MCF 10A (cell line): ENCODE data around the gene SPTAN1. TPM values are rescaled to one million over a fixed set of nuclear protein-coding genes. Genes with fewer than 3 reads are reported as not detected.
A peak's percentile ranks its signal among the peaks of the same experiment; 100 is the strongest.

ENCODE experiments used
- BruUV-seq: library from RNA; stranded (reverse); fragments of 400-500 nt; replicated peaks from 2 replicates; lab custom pipeline; 2021; lab: Mats Ljungman, UMichigan
- CTCF ChIA-PET: fragments of 300-600 bp; sonication (Branson Sonifier 250); formaldehyde crosslinking; extraction: SDS; loops from one replicate; lab custom pipeline; 2021; ENCODE audit warnings: antibody characterized with exemption, inconsistent platforms; lab: Yijun Ruan, JAX
- POLR2A ChIA-PET: fragments of 300-600, 350-650 bp; sonication (Branson Sonifier 250); formaldehyde crosslinking; extraction: SDS; loops from one replicate; lab custom pipeline; 2020; ENCODE audit warnings: antibody characterized with exemption, inconsistent platforms; lab: Yijun Ruan, JAX
- DNase-seq: peaks from one replicate; pipeline ENCODE4 v3.0.0-alpha.2; 2018; ENCODE audit not compliant: unreplicated experiment
- H3K27ac Mint-ChIP-seq: one replicate; pipeline ENCODE4 v1.8.0; 2022; ENCODE audit warnings: mild to moderate bottlenecking, low read depth, mixed read lengths; ENCODE audit not compliant: unreplicated experiment
- H3K27me3 Mint-ChIP-seq: one replicate; pipeline ENCODE4 v1.8.0; 2022; ENCODE audit warnings: mixed read lengths; ENCODE audit not compliant: insufficient read depth, unreplicated experiment
- H3K36me3 Mint-ChIP-seq: one replicate; pipeline ENCODE4 v1.8.0; 2022; ENCODE audit warnings: mild to moderate bottlenecking, moderate library complexity, mixed read lengths; ENCODE audit not compliant: insufficient read depth, unreplicated experiment
- H3K4me1 Mint-ChIP-seq: one replicate; pipeline ENCODE4 v1.8.0; 2022; ENCODE audit warnings: mixed read lengths; ENCODE audit not compliant: insufficient read depth, unreplicated experiment
- H3K4me3 Mint-ChIP-seq: one replicate; pipeline ENCODE4 v1.8.0; 2022; ENCODE audit warnings: mild to moderate bottlenecking, moderate library complexity, mixed read lengths; ENCODE audit not compliant: unreplicated experiment
- H3K9me3 Mint-ChIP-seq: one replicate; pipeline ENCODE4 v1.8.0; 2022; ENCODE audit warnings: mixed read lengths; ENCODE audit not compliant: unreplicated experiment
- intact Hi-C: fragments of 100-400 bp; cut with micrococcal nuclease; formaldehyde crosslinking; loops from 2 replicates; pipeline ENCODE4 v1.14.1; 2022
- total RNA-seq: library from RNA; stranded (reverse); gene quantifications from 2 replicates; pipeline ENCODE4 v1.2.3, GENCODE V29; 2022
- TF ChIP-seq, protein P1 (sequence below): fragments of 200-600 bp; IDR thresholded peaks from one replicate; pipeline ENCODE4 v1.8.0; 2022; ENCODE audit warnings: antibody characterized with exemption, mild to moderate bottlenecking; ENCODE audit not compliant: unreplicated experiment

Gene SPTAN1
- total RNA-seq, 1 experiment from 2014 or later, result 254 TPM

GRCh38 chr9:128635266-128636023 is 83.1 kb downstream of the SPTAN1 start:
- ChIA-PET POLR2A (interaction anchor here (0.6 to 4.4 kb wide), 28 partner anchors 8 to 443 kb away, joined by 3 to 64 read pairs (median 5); partner anchors contain the start of genes ENDOG, GLE1, ODF2 and SET), CTCF (interaction anchor here (0.5 to 4.8 kb wide), 45 partner anchors 10 to 993 kb away, joined by 3 to 18 read pairs (median 4); partner anchors contain the start of genes DYNC2I2 and ENDOG)
- Mint-ChIP-seq H3K36me3 (peaks cover 75% of the 10 kb centered on the region), H3K27me3 (no peaks in the 10 kb centered on the region), H3K4me1 (peaks cover 25% of the 10 kb centered on the region), H3K9me3 (no peaks in the 10 kb centered on the region), H3K4me3 (peak overlapping the region; percentile 69), H3K27ac (peak overlapping the region; percentile 94)
- intact Hi-C loops, result loop anchor here (1.0 to 10.0 kb wide), 6 partner anchors 47 to 273 kb away; partner anchors contain the start of genes ENDOG and ODF2
- TF ChIP-seq, protein P1, sequence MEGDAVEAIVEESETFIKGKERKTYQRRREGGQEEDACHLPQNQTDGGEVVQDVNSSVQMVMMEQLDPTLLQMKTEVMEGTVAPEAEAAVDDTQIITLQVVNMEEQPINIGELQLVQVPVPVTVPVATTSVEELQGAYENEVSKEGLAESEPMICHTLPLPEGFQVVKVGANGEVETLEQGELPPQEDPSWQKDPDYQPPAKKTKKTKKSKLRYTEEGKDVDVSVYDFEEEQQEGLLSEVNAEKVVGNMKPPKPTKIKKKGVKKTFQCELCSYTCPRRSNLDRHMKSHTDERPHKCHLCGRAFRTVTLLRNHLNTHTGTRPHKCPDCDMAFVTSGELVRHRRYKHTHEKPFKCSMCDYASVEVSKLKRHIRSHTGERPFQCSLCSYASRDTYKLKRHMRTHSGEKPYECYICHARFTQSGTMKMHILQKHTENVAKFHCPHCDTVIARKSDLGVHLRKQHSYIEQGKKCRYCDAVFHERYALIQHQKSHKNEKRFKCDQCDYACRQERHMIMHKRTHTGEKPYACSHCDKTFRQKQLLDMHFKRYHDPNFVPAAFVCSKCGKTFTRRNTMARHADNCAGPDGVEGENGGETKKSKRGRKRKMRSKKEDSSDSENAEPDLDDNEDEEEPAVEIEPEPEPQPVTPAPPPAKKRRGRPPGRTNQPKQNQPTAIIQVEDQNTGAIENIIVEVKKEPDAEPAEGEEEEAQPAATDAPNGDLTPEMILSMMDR, result peak; percentile 90
- peak; percentile 97 for DNase-seq
- BruUV-seq, result no TSS peak

- peaks cover 25% of the 10 kb centered on the region for H3K4me1 Mint-ChIP-seq
- no peaks in the 10 kb centered on the region for H3K9me3 Mint-ChIP-seq
- TF ChIP-seq, protein P1, result peak; percentile 41
- ChIA-PET POLR2A (interaction anchor here (0.6 to 4.4 kb wide), 28 partner anchors 8 to 444 kb away, joined by 3 to 64 read pairs (median 5); partner anchors contain the start of genes ENDOG, GLE1, ODF2 and SET), CTCF (interaction anchor here (0.6 to 4.8 kb wide), 40 partner anchors 10 to 993 kb away, joined by 3 to 18 read pairs (median 4); partner anchors contain the start of genes DYNC2I2 and ENDOG)
- H3K4me3 Mint-ChIP-seq, result peak overlapping the region; percentile 69
- H3K36me3 Mint-ChIP-seq, result peaks cover 71% of the 10 kb centered on the region
- no peaks in the 10 kb centered on the region for H3K27me3 Mint-ChIP-seq
- no TSS peak for BruUV-seq
- peak; percentile 87 for DNase-seq
- intact Hi-C loops, result loop anchor here (1.0 to 10.0 kb wide), 4 partner anchors 46 to 274 kb away; partner anchors contain the start of genes ENDOG and ODF2
- peak overlapping the region; percentile 94 for H3K27ac Mint-ChIP-seq
These were observed 83.6 kb downstream of the SPTAN1 start for GRCh38 chr9:128636024-128636390.

GRCh38 chr9:128636556-128637530 is 84.5 kb downstream of the SPTAN1 start:
- no TSS peak for BruUV-seq
- peak overlapping the region; percentile 94 for H3K27ac Mint-ChIP-seq
- H3K36me3 Mint-ChIP-seq, result peaks cover 67% of the 10 kb centered on the region
- intact Hi-C loops, result loop anchor here (1.0 to 10.0 kb wide), 4 partner anchors 45 to 275 kb away; partner anchors contain the start of genes ENDOG and ODF2
- peak; percentile 17 for DNase-seq
- no peaks in the 10 kb centered on the region for H3K9me3 Mint-ChIP-seq
- peaks cover 25% of the 10 kb centered on the region for H3K4me1 Mint-ChIP-seq
- CTCF ChIA-PET, result interaction anchor here (0.5 to 4.8 kb wide), 25 partner anchors 9 to 355 kb away, joined by 3 to 18 read pairs (median 5); no protein-coding TSS in a partner anchor
- H3K27me3 Mint-ChIP-seq, result no peaks in the 10 kb centered on the region
- TF ChIP-seq, protein P1, result no peak
- peak overlapping the region; percentile 69 for H3K4me3 Mint-ChIP-seq
- POLR2A ChIA-PET, result interaction anchor here (0.6 to 4.4 kb wide), 14 partner anchors 9 to 274 kb away, joined by 3 to 64 read pairs (median 10); partner anchors contain the start of genes GLE1, SET, SPTAN1 and ZER1
